ENCODE results near the gene CNN3.

DNA sequence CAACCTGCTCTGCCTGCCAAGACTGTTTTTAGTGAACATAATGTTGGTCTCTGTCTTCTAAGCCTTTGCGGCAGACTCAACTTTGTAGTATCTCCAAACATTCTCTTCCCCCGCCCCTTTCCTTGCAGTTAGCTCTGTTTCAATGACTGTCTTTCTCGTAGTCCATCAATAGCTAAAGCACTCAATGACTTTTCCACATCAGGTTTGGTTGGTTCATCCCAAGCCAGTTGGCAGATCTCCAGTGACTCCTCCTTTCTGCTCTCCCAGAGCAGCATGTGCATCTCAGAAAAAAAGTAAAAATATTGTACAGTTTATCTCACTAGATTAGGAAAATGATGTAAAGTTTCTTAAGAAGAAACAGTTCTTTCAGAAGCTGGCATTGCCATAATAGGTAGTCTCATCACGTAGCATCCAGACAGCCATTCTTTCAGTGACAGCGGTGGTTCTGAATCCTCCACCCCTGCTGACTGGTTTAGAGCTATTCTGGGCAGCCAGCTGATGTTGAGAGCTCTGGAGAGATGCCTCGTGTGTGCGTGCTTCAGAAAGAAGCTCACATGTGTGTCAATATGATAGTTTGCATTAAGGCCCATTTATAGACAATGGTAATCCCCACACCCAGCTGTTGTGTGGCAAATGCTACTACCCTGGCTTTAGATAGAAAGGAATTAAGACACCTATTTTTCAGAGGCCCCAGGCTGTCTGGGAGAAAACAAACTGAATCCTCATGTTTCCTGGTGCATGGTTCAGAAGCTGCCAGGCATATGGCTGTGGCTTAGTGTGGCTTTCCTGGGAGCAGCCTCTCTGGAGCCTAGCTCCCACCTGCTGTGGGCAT is 53.2 kb downstream of the CNN3 start:
- TF ChIP-seq, protein P1, sequence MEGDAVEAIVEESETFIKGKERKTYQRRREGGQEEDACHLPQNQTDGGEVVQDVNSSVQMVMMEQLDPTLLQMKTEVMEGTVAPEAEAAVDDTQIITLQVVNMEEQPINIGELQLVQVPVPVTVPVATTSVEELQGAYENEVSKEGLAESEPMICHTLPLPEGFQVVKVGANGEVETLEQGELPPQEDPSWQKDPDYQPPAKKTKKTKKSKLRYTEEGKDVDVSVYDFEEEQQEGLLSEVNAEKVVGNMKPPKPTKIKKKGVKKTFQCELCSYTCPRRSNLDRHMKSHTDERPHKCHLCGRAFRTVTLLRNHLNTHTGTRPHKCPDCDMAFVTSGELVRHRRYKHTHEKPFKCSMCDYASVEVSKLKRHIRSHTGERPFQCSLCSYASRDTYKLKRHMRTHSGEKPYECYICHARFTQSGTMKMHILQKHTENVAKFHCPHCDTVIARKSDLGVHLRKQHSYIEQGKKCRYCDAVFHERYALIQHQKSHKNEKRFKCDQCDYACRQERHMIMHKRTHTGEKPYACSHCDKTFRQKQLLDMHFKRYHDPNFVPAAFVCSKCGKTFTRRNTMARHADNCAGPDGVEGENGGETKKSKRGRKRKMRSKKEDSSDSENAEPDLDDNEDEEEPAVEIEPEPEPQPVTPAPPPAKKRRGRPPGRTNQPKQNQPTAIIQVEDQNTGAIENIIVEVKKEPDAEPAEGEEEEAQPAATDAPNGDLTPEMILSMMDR (conservative IDR thresholded peaks at IDR 0.05; ENCODE audit: low read length), result no peak
- no peak for TF ChIP-seq EZH2phosphoT487 (IDR thresholded peaks at IDR 0.05; ENCODE audit: borderline replicate concordance, low read depth, low read length)
